ENCODE results near the gene IL20. TPM values are rescaled to one million over a fixed set of nuclear protein-coding genes. Genes with fewer than 3 reads are reported as not detected.

The IL20 gene
- polyA plus RNA-seq, 1 donor: 0.06 TPM

DNA sequence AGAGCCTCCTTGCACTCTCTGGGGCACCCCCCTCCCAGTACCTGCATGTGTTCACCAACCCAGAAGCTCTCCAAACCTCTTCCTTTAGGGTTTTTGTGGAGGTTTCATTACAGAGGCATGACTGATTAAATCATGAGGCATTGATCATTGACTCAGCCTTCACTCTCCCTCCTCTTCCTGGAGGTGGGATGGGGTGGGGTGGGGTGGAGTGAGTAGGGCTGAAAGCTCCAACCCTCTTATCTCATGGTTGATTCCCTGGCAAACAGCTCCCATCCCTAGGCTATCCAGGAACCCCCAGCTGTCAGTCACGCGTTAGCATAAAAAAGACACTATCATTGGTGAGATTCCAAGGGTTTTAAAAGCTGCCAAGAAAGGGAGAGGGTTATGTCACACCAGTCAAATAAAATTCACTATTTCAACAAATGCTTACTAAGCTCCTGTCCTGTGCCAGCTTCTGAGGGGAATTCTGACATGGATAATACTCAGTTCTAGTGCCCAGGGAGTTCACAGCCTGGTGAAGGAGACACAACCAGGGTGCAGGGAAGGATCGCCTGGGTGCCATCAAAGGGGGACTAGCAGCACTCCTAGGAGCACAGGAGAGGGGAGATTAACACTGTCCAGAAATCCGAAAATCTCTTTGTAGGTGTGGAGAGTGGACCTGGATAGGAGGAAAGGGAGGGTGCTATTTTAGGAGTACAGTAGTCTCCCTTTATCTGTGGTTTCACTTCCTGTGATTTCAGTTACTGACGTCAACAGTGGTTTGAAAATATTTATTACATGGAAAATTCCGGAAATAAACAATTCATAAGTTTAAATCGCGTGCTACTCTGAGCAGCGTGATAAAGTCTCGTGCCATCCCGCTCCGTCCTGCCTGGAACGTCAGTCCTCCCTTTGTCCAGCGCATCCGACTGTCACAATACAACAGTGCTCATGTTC, 25.0 kb downstream of the IL20 start:
- WGBS (ENCODE audit: insufficient coverage, low lambda C conversion rate): no CpG with 5 or more reads among the region's 15 CpGs
- no peak overlapping the region for H3K27ac ChIP-seq (ENCODE audit: low read length)

DNA sequence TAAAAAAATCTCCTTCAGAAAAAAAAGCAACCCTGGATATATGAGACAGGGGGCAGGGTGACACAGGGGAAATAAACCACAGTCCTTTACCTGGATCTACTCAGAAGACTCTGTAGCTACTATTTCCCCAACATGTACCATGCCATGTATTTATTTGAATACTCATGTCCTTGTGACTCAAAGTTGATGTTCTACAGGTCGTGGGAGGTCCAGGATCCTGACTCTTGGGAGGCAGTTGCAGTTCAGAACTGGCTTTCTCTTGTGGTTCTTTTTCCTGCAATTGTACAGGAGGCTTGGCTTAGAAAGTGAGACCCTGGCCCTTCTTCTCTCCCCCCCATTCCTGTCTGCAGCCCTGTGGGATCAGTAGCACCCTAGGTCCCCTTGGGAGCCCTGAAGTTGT, 26.0 kb downstream of the IL20 start:
- Histone ChIP-seq H3K27me3 (ENCODE audit: control insufficient read depth, insufficient read depth, low read length) (no peaks in the 10 kb centered on the region), H3K9me3 (ENCODE audit: control insufficient read depth, low read depth, low read length) (no peaks in the 10 kb centered on the region), H3K36me3 (ENCODE audit: control insufficient read depth, insufficient read depth, low read length) (no peaks in the 10 kb centered on the region), H3K4me1 (ENCODE audit: control insufficient read depth, insufficient read depth, low read length) (no peaks in the 10 kb centered on the region), H3K27ac (ENCODE audit: low read length) (no peak overlapping the region), H3K4me3 (ENCODE audit: low read length) (no peak overlapping the region)
- no CpG with 5 or more reads among the region's 1 CpG for WGBS (ENCODE audit: insufficient coverage, low lambda C conversion rate)
- no peak for DNase-seq

More for the DNA sequence above, 25.0 kb downstream of the IL20 start:
- H3K9me3 ChIP-seq (ENCODE audit: control insufficient read depth, low read depth, low read length): no peaks in the 10 kb centered on the region
- no peaks in the 10 kb centered on the region for H3K4me1 ChIP-seq (ENCODE audit: control insufficient read depth, insufficient read depth, low read length)
- H3K27me3 ChIP-seq (ENCODE audit: control insufficient read depth, insufficient read depth, low read length): no peaks in the 10 kb centered on the region
- DNase-seq: peak in 1 of 2 donors; percentile 20
- H3K36me3 ChIP-seq (ENCODE audit: control insufficient read depth, insufficient read depth, low read length): no peaks in the 10 kb centered on the region
- H3K4me3 ChIP-seq (ENCODE audit: low read length): no peak overlapping the region

DNA sequence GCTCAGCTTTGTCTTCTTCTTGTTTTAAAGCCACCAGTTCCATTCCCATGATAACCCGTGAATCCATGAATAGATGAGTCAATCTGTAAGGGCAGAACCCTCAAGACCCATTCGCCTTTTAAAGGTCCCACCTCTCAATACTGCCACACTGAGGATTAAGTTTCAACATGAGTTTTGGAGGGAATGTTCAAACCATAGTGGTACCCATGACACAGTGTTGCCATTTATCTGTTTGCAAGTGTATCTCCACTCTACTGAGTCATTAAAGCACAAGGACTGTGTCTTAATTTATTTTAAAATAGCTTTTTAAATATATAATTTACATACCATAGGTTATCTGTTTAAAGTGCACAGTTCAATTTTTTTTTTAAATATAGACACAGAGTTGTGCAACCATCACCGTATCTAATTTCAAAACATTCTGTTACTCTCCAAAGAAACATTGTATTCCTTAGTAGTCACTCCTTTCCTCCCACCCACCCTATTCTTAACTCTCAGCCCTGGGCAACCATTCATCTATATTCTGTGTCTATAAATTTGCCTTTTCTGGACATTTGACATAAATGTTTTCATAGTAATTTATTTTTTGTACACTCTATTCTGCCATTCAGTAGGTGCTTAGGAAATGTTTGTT, 27.0 kb downstream of the IL20 start:
- H3K4me3 ChIP-seq (ENCODE audit: low read length): no peak overlapping the region
- no peaks in the 10 kb centered on the region for H3K27me3 ChIP-seq (ENCODE audit: control insufficient read depth, insufficient read depth, low read length)
- no peaks in the 10 kb centered on the region for H3K36me3 ChIP-seq (ENCODE audit: control insufficient read depth, insufficient read depth, low read length)
- no peak for DNase-seq
- H3K9me3 ChIP-seq (ENCODE audit: control insufficient read depth, low read depth, low read length): no peaks in the 10 kb centered on the region
- H3K4me1 ChIP-seq (ENCODE audit: control insufficient read depth, insufficient read depth, low read length): no peaks in the 10 kb centered on the region
- 50% methylated on average over 1 of the region's 3 CpGs for WGBS (ENCODE audit: insufficient coverage, low lambda C conversion rate)
- H3K27ac ChIP-seq (ENCODE audit: low read length): no peak overlapping the region

DNA sequence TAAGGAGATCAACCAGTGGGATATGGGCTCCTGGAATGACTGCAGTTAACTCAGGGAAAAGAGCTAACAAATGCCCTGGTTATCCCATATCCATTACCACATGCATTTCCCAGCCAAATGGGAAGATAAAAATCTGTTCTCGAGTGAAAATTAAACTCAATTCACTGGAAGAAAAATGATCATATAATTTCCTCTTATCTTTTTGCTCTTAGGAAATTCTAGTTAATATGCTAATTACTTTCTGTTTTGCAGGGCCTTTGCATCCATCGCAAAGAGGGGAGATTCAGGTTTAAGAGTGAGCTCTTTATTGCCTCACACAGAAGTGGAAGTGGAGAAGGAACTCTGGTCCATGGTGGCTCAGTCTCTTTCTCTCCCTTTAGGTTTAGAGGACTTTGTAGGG, 28.0 kb downstream of the IL20 start:
- no peaks in the 10 kb centered on the region for H3K9me3 ChIP-seq (ENCODE audit: control insufficient read depth, low read depth, low read length)
- DNase-seq: no peak
- no peaks in the 10 kb centered on the region for H3K36me3 ChIP-seq (ENCODE audit: control insufficient read depth, insufficient read depth, low read length)
- H3K27me3 ChIP-seq (ENCODE audit: control insufficient read depth, insufficient read depth, low read length): no peaks in the 10 kb centered on the region
- H3K4me3 ChIP-seq (ENCODE audit: low read length): no peak overlapping the region
- H3K4me1 ChIP-seq (ENCODE audit: control insufficient read depth, insufficient read depth, low read length): no peaks in the 10 kb centered on the region
- H3K27ac ChIP-seq (ENCODE audit: low read length): no peak overlapping the region
- 100% methylated on average over 1 of the region's 2 CpGs for WGBS (ENCODE audit: insufficient coverage, low lambda C conversion rate)

DNA sequence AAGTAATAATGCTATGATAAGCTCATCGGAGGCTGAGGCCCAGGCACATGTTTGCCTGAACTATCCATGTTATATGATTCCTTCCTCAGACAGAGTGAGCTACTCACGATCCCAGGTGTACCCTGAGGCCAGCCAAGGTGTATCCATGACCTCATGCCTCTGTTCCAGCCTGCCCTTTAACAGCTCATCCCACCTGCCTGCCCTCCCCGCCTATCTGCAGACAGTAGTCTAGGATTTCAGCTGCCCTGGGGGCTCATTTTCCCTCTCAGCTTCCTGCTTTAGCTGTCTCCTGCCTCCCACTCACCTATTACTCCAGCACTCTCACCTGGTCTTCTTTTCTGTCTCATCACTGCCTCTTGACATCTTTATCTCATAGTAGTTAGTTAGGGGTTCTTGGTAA, 29.9 kb downstream of the IL20 start:
- no peaks in the 10 kb centered on the region for H3K9me3 ChIP-seq (ENCODE audit: control insufficient read depth, low read depth, low read length)
- no peak overlapping the region for H3K27ac ChIP-seq (ENCODE audit: low read length)
- peak in 1 of 2 donors; percentile 51 for DNase-seq
- no peaks in the 10 kb centered on the region for H3K36me3 ChIP-seq (ENCODE audit: control insufficient read depth, insufficient read depth, low read length)
- no CpG with 5 or more reads among the region's 3 CpGs for WGBS (ENCODE audit: insufficient coverage, low lambda C conversion rate)
- H3K27me3 ChIP-seq (ENCODE audit: control insufficient read depth, insufficient read depth, low read length): no peaks in the 10 kb centered on the region
- H3K4me3 ChIP-seq (ENCODE audit: low read length): no peak overlapping the region
- H3K4me1 ChIP-seq (ENCODE audit: control insufficient read depth, insufficient read depth, low read length): no peaks in the 10 kb centered on the region

DNA sequence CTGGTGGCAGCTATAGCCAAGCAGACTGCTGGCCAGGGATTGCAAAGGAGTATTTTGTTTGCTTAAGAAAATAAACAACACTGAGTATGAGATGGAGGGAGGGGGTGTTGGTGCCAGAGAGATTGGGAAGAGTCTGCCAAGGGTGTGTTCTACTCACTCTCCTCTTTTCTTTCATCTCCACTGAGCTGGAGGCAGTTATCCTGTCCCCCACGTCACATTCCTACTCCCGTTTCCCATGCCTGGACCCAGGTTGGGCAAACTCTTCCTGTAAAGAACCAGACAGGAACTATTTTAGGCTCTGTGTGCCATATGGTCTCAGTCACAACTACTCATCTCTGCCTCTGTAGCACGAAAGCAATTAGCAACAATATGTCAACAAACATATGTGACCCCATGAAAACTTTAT, 30.4 kb downstream of the IL20 start:
- Histone ChIP-seq H3K27me3 (ENCODE audit: control insufficient read depth, insufficient read depth, low read length) (no peaks in the 10 kb centered on the region), H3K4me3 (ENCODE audit: low read length) (no peak overlapping the region), H3K27ac (ENCODE audit: low read length) (no peak overlapping the region), H3K4me1 (ENCODE audit: control insufficient read depth, insufficient read depth, low read length) (no peaks in the 10 kb centered on the region), H3K36me3 (ENCODE audit: control insufficient read depth, insufficient read depth, low read length) (no peaks in the 10 kb centered on the region), H3K9me3 (ENCODE audit: control insufficient read depth, low read depth, low read length) (no peaks in the 10 kb centered on the region)
- WGBS (ENCODE audit: insufficient coverage, low lambda C conversion rate): no CpG with 5 or more reads among the region's 3 CpGs
- DNase-seq: no peak

DNA sequence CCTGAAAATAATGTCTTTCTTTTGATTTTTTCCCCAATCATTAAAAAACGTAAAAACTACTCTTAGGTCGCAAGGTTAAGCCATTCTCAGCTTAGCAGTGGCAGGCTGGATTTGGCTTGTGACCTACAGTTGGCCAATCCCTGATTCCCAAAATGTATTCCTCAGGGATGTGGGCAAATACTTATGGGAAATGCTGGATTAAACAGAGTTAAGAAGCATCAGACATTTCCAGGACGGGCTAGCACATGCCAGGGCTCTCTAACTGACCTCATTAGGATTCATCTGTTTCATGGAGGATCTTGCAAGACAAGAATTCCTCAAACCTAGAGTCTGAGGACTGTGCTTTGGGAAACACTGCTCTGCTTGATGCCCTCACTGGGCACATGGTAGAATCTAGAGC, 30.8 kb downstream of the IL20 start:
- Histone ChIP-seq H3K4me3 (ENCODE audit: low read length) (no peak overlapping the region), H3K4me1 (ENCODE audit: control insufficient read depth, insufficient read depth, low read length) (no peaks in the 10 kb centered on the region), H3K9me3 (ENCODE audit: control insufficient read depth, low read depth, low read length) (no peaks in the 10 kb centered on the region), H3K27ac (ENCODE audit: low read length) (no peak overlapping the region), H3K36me3 (ENCODE audit: control insufficient read depth, insufficient read depth, low read length) (no peaks in the 10 kb centered on the region), H3K27me3 (ENCODE audit: control insufficient read depth, insufficient read depth, low read length) (no peaks in the 10 kb centered on the region)
- WGBS (ENCODE audit: insufficient coverage, low lambda C conversion rate): no CpG with 5 or more reads among the region's 3 CpGs
- DNase-seq: no peak

DNA sequence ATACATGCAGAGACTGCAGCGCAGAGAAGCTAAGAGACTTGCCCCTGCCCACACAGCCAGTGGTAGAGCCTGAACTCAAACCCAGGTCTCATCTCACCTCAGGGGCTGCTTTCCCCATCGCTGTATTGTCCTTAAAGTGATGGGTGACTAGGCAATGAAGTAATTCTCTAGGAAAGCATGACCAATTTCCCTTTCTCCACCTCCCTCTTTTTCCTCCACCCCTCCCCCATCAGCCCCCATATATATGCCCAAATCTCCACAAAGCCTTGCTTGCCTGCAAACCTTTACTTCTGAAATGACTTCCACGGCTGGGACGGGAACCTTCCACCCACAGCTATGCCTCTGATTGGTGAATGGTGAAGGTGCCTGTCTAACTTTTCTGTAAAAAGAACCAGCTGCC, 31.8 kb downstream of the IL20 start, which contains the start of gene IL24:
Gene IL24 (plus strand): TSS at position 269 of the 400 bp plus-strand sequence. CDS start 390 bp downstream, outside the sequence.
- Histone ChIP-seq H3K27me3 (ENCODE audit: control insufficient read depth, insufficient read depth, low read length) (no peaks in the 10 kb centered on the region), H3K36me3 (ENCODE audit: control insufficient read depth, insufficient read depth, low read length) (no peaks in the 10 kb centered on the region), H3K4me3 (ENCODE audit: low read length) (no peak within 1 kb of the TSS), H3K9me3 (ENCODE audit: control insufficient read depth, low read depth, low read length) (no peaks in the 10 kb centered on the region), H3K27ac (ENCODE audit: low read length) (no peak within 1 kb of the TSS), H3K4me1 (ENCODE audit: control insufficient read depth, insufficient read depth, low read length) (no peaks in the 10 kb centered on the region)
- WGBS (ENCODE audit: insufficient coverage, low lambda C conversion rate): no CpG with 5 or more reads among the region's 4 CpGs
- DNase-seq: no peak

DNA sequence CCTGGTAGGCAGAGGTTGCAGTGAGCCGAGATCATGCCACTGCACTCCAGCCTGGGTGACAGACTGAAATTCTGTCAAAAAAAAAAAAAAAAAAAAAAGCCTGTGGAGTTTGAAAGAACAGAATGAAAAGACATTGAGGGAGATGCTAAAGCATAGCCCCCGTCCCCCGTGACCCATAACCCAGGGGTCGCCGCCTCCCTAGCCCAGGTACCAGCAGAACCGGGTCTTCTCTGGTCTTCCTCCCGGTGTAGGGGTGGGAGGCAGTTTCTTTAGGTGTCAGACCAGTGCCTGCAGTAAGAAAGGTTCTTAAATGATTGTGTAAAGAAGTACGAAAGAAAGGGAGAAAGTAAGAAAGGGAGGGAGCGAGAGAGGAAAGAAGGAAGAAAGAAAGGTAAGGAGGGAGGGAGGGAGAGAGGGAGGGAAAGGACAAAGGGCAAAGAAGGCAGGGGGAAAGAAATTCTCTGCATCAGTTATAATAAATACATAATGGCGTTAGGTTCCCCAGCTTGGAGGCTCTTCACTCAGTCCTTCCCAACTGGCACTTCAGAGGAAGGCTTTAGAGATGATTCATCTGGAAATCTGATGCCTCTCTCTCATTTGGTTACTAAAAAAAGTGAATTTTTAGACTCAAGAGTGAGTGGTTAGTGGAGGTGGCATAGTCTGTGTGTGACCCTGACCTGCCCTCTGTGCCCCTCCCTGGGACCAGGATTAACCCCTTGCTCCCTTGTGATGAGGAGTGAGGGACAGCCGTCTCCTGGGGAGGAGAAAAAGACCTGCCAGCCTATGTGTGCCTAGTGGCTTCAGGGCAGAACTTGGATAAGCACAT, 32.9 kb downstream of the IL20 start:
- DNase-seq: no peak
- H3K4me1 ChIP-seq (ENCODE audit: control insufficient read depth, insufficient read depth, low read length): no peaks in the 10 kb centered on the region
- no peaks in the 10 kb centered on the region for H3K9me3 ChIP-seq (ENCODE audit: control insufficient read depth, low read depth, low read length)
- no peak overlapping the region for H3K27ac ChIP-seq (ENCODE audit: low read length)
- 84% methylated on average over 5 of the region's 11 CpGs for WGBS (ENCODE audit: insufficient coverage, low lambda C conversion rate)
- no peak overlapping the region for H3K4me3 ChIP-seq (ENCODE audit: low read length)
- H3K27me3 ChIP-seq (ENCODE audit: control insufficient read depth, insufficient read depth, low read length): no peaks in the 10 kb centered on the region
- H3K36me3 ChIP-seq (ENCODE audit: control insufficient read depth, insufficient read depth, low read length): no peaks in the 10 kb centered on the region

DNA sequence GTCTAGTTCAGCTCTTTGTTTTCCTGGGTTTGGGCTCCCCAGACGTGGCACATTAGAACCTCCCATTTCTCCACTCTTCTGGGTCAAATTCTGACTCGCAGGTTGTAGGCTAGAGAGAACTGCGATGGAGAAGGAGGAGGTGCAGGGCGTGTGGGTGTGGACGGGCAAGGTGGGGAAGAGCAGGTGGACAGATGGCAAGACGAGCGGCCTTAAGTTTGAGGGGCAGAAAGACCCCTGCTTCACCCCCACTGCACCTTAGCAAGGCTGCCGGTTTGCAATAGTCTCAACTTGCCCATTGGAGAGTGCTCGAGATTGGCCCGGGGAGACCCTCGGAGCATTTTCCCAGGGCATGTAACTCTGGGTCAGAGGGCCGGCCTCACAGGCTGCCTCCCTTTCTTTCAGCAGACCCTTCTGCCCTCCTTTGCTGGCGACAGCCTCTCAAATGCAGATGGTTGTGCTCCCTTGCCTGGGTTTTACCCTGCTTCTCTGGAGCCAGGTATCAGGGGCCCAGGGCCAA, 33.5 kb downstream of the IL20 start:
- 83% methylated on average over 5 of the region's 13 CpGs for WGBS (ENCODE audit: insufficient coverage, low lambda C conversion rate)

More for the DNA sequence above, 33.5 kb downstream of the IL20 start:
- H3K9me3 ChIP-seq (ENCODE audit: control insufficient read depth, low read depth, low read length): no peaks in the 10 kb centered on the region
- H3K27ac ChIP-seq (ENCODE audit: low read length): no peak overlapping the region
- DNase-seq: no peak
- no peak overlapping the region for H3K4me3 ChIP-seq (ENCODE audit: low read length)
- no peaks in the 10 kb centered on the region for H3K4me1 ChIP-seq (ENCODE audit: control insufficient read depth, insufficient read depth, low read length)
- H3K36me3 ChIP-seq (ENCODE audit: control insufficient read depth, insufficient read depth, low read length): no peaks in the 10 kb centered on the region
- H3K27me3 ChIP-seq (ENCODE audit: control insufficient read depth, insufficient read depth, low read length): no peaks in the 10 kb centered on the region

All from large intestine (tissue), 3 donors.